ENCODE results near the gene DCAF4L1.

DNA sequence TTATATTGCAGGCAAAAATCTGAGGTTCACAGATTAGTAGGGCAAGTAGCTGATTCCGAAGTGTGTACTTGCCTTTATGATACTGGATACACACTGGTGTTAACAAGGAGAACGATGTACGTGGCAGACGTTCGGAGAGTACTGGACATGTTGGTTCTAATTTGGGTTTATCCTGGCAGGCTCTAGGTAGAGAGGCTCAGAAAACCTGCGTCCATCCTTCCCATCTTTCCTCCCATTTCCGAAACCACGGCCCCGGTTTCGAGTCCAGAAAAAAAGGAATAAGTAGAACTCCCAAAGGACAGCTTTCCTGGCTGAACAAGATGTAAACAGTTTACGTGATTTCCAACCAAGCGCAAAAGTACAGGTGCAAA is 8.4 kb downstream of the DCAF4L1 start:
- TF ChIP-seq, protein P1, sequence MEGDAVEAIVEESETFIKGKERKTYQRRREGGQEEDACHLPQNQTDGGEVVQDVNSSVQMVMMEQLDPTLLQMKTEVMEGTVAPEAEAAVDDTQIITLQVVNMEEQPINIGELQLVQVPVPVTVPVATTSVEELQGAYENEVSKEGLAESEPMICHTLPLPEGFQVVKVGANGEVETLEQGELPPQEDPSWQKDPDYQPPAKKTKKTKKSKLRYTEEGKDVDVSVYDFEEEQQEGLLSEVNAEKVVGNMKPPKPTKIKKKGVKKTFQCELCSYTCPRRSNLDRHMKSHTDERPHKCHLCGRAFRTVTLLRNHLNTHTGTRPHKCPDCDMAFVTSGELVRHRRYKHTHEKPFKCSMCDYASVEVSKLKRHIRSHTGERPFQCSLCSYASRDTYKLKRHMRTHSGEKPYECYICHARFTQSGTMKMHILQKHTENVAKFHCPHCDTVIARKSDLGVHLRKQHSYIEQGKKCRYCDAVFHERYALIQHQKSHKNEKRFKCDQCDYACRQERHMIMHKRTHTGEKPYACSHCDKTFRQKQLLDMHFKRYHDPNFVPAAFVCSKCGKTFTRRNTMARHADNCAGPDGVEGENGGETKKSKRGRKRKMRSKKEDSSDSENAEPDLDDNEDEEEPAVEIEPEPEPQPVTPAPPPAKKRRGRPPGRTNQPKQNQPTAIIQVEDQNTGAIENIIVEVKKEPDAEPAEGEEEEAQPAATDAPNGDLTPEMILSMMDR (IDR thresholded peaks at IDR 0.05): no peak
- no peak for TF ChIP-seq POLR2A (IDR thresholded peaks at IDR 0.05)

All from tibial nerve (tissue), 3 donors.